ENCODE results near the gene TUBB2A. TPM values are rescaled to one million over a fixed set of nuclear protein-coding genes. Genes with fewer than 3 reads are reported as not detected.
"Not testable (repeated sequence)": the region's sequence is repeated elsewhere in the genome, so short reads cannot be mapped to it uniquely, and the experiment has no call there.

The TUBB2A gene
- total RNA-seq, 1 donor from 2014 or later: 18.3 TPM

- H3K27ac ChIP-seq: no peak overlapping the region
- no peak overlapping the region for H3K4me3 ChIP-seq
- H3K36me3 ChIP-seq: peaks cover 43% of the 10 kb centered on the region
- DNase-seq: no peak
- no peaks in the 10 kb centered on the region for H3K9me3 ChIP-seq
- TF ChIP-seq CTCF (IDR thresholded peaks at IDR 0.05): no peak
- peak in 1 of 2 donors; percentile 9 for ATAC-seq
- intact Hi-C loops (cut with DNase I): no loop called here
- H3K4me1 ChIP-seq: peaks cover 16% of the 10 kb centered on the region
- no peaks in the 10 kb centered on the region for H3K27me3 ChIP-seq (ENCODE audit: low read depth)
These were observed 19.0 kb downstream of the TUBB2A start for GRCh38 chr6:3138341-3138740.

- ATAC-seq; H3K27me3 ChIP-seq (ENCODE audit: low read depth); H3K4me3 ChIP-seq; H3K27ac ChIP-seq; DNase-seq; intact Hi-C loops (cut with DNase I); H3K9me3 ChIP-seq: not testable (repeated sequence)
- Histone ChIP-seq H3K4me1 (peaks cover 16% of the 10 kb centered on the region), H3K36me3 (peaks cover 38% of the 10 kb centered on the region)
These were observed 19.5 kb downstream of the TUBB2A start for GRCh38 chr6:3137873-3138272.

- DNase-seq (no peak), ATAC-seq (no peak)
- intact Hi-C loops (cut with DNase I): no loop called here
- TF ChIP-seq CTCF (IDR thresholded peaks at IDR 0.05): no peak
- no peak overlapping the region for H3K27ac ChIP-seq
- H3K9me3 ChIP-seq: no peaks in the 10 kb centered on the region
- no peaks in the 10 kb centered on the region for H3K27me3 ChIP-seq (ENCODE audit: low read depth)
- H3K36me3 ChIP-seq: peaks cover 35% of the 10 kb centered on the region
- H3K4me1 ChIP-seq: peaks cover 16% of the 10 kb centered on the region
- H3K4me3 ChIP-seq: no peak overlapping the region
These were observed 20.1 kb downstream of the TUBB2A start for GRCh38 chr6:3137057-3137777.

- H3K27ac ChIP-seq: no peak overlapping the region
- H3K27me3 ChIP-seq (ENCODE audit: low read depth): no peaks in the 10 kb centered on the region
- H3K9me3 ChIP-seq: no peaks in the 10 kb centered on the region
- peaks cover 16% of the 10 kb centered on the region for H3K4me1 ChIP-seq
- DNase-seq: no peak
- peaks cover 40% of the 10 kb centered on the region for H3K36me3 ChIP-seq
- TF ChIP-seq CTCF (IDR thresholded peaks at IDR 0.05): no peak
- no peak for ATAC-seq
- intact Hi-C loops (cut with DNase I): no loop called here
- no peak overlapping the region for H3K4me3 ChIP-seq
These were observed 20.9 kb downstream of the TUBB2A start for GRCh38 chr6:3136292-3137011.

- Histone ChIP-seq H3K36me3 (peaks cover 37% of the 10 kb centered on the region), H3K27ac (no peak overlapping the region), H3K9me3 (no peaks in the 10 kb centered on the region), H3K4me1 (peaks cover 16% of the 10 kb centered on the region), H3K4me3 (no peak overlapping the region), H3K27me3 (ENCODE audit: low read depth) (no peaks in the 10 kb centered on the region)
- no peak for ATAC-seq
- no peak for TF ChIP-seq CTCF (IDR thresholded peaks at IDR 0.05)
- intact Hi-C loops (cut with DNase I): no loop called here
- DNase-seq: no peak
These were observed 21.6 kb downstream of the TUBB2A start for GRCh38 chr6:3135668-3136291.

- intact Hi-C loops (cut with DNase I): no loop called here
- no peak for ATAC-seq
- no peak for DNase-seq
- H3K36me3 ChIP-seq: peaks cover 46% of the 10 kb centered on the region
- no peak overlapping the region for H3K4me3 ChIP-seq
- no peak for TF ChIP-seq CTCF (IDR thresholded peaks at IDR 0.05)
- H3K27ac ChIP-seq: no peak overlapping the region
- H3K4me1 ChIP-seq: peaks cover 2% of the 10 kb centered on the region
- no peaks in the 10 kb centered on the region for H3K27me3 ChIP-seq (ENCODE audit: low read depth)
- no peaks in the 10 kb centered on the region for H3K9me3 ChIP-seq
These were observed 23.8 kb downstream of the TUBB2A start for GRCh38 chr6:3133515-3133914.
